ENCODE results near the gene FAM149A. TPM values are rescaled to one million over a fixed set of nuclear protein-coding genes. Genes with fewer than 3 reads are reported as not detected.

The FAM149A gene
- polyA plus RNA-seq, 1 donor from 2014 or later: 9.1 TPM

- H4K20me1 ChIP-seq (ENCODE audit: insufficient read depth): no peaks in the 10 kb centered on the region
- H3K27ac ChIP-seq (ENCODE audit: low read length): no peak overlapping the region
- no peaks in the 10 kb centered on the region for H3F3A ChIP-seq (ENCODE audit: insufficient read depth, low read length, poor library complexity, severe bottlenecking)
- no peak overlapping the region for H2AFZ ChIP-seq (ENCODE audit: low read depth, low read length)
- no peak overlapping the region for H3K4me3 ChIP-seq (ENCODE audit: low read length)
- H3K79me2 ChIP-seq (replicated peaks; ENCODE audit: insufficient read depth, low read length): no peaks in the 10 kb centered on the region
- H3K9me2 ChIP-seq (ENCODE audit: insufficient read depth, low read length): no peaks in the 10 kb centered on the region
- H3K9me3 ChIP-seq (ENCODE audit: low read length): no peaks in the 10 kb centered on the region
- H3K9ac ChIP-seq (ENCODE audit: low read length): no peak overlapping the region
- H3K36me3 ChIP-seq (ENCODE audit: insufficient read depth, low read length): no peaks in the 10 kb centered on the region
- no peak for TF ChIP-seq SMC3 (conservative IDR thresholded peaks at IDR 0.05; ENCODE audit: poor library complexity)
- no peak for TF ChIP-seq RAD21 (conservative IDR thresholded peaks at IDR 0.05)
- TF ChIP-seq REST (IDR thresholded peaks at IDR 0.05; ENCODE audit: borderline replicate concordance): no peak
- TF ChIP-seq POLR2AphosphoS5 (IDR thresholded peaks at IDR 0.05): no peak
- TF ChIP-seq EZH2 (IDR thresholded peaks at IDR 0.05; ENCODE audit: borderline replicate concordance, insufficient read depth, low read length, poor library complexity, severe bottlenecking): no peak
- no peak for TF ChIP-seq CTCF (IDR thresholded peaks at IDR 0.05; ENCODE audit: poor library complexity, severe bottlenecking)
- TF ChIP-seq TAF1 (IDR thresholded peaks at IDR 0.05; ENCODE audit: low read depth): no peak
- TF ChIP-seq MXI1 (conservative IDR thresholded peaks at IDR 0.05; ENCODE audit: poor library complexity, severe bottlenecking): no peak
- no peak for TF ChIP-seq EP300 (conservative IDR thresholded peaks at IDR 0.05; ENCODE audit: poor library complexity, severe bottlenecking)
- no peak overlapping the region for H3K4me2 ChIP-seq (ENCODE audit: low read length)
- no peaks in the 10 kb centered on the region for H3K27me3 ChIP-seq (ENCODE audit: insufficient read depth, low read depth, low read length)
Measured at GRCh38 chr4:186203406-186203805, 98.9 kb downstream of the FAM149A start.

GRCh38 chr4:186204103-186204559 lies 99.6 kb downstream of the FAM149A start:
- H3K27me3 ChIP-seq (ENCODE audit: insufficient read depth, low read depth, low read length): no peaks in the 10 kb centered on the region
- H3K4me2 ChIP-seq (ENCODE audit: low read length): no peak overlapping the region
- H3K27ac ChIP-seq (ENCODE audit: low read length): no peak overlapping the region
- TF ChIP-seq POLR2AphosphoS5 (IDR thresholded peaks at IDR 0.05): no peak
- TF ChIP-seq EP300 (conservative IDR thresholded peaks at IDR 0.05; ENCODE audit: poor library complexity, severe bottlenecking): no peak
- no peak for TF ChIP-seq RAD21 (conservative IDR thresholded peaks at IDR 0.05)
- TF ChIP-seq MXI1 (conservative IDR thresholded peaks at IDR 0.05; ENCODE audit: poor library complexity, severe bottlenecking): no peak
- TF ChIP-seq TAF1 (IDR thresholded peaks at IDR 0.05; ENCODE audit: low read depth): no peak
- TF ChIP-seq EZH2 (IDR thresholded peaks at IDR 0.05; ENCODE audit: borderline replicate concordance, insufficient read depth, low read length, poor library complexity, severe bottlenecking): no peak
- no peak for TF ChIP-seq REST (IDR thresholded peaks at IDR 0.05; ENCODE audit: borderline replicate concordance)
- TF ChIP-seq SMC3 (conservative IDR thresholded peaks at IDR 0.05; ENCODE audit: poor library complexity): no peak
- no peak for TF ChIP-seq CTCF (IDR thresholded peaks at IDR 0.05; ENCODE audit: poor library complexity, severe bottlenecking)
- H3K9me3 ChIP-seq (ENCODE audit: low read length): peaks cover 5% of the 10 kb centered on the region
- H3K4me3 ChIP-seq (ENCODE audit: low read length): no peak overlapping the region
- no peaks in the 10 kb centered on the region for H3K36me3 ChIP-seq (ENCODE audit: insufficient read depth, low read length)
- H4K20me1 ChIP-seq (ENCODE audit: insufficient read depth): no peaks in the 10 kb centered on the region
- no peaks in the 10 kb centered on the region for H3K9me2 ChIP-seq (ENCODE audit: insufficient read depth, low read length)
- no peak overlapping the region for H2AFZ ChIP-seq (ENCODE audit: low read depth, low read length)
- no peaks in the 10 kb centered on the region for H3K79me2 ChIP-seq (replicated peaks; ENCODE audit: insufficient read depth, low read length)
- no peak overlapping the region for H3K9ac ChIP-seq (ENCODE audit: low read length)
- no peaks in the 10 kb centered on the region for H3F3A ChIP-seq (ENCODE audit: insufficient read depth, low read length, poor library complexity, severe bottlenecking)
